Esophagus squamous epithelium (tissue), 4 donors: ENCODE measurements around the gene TCP1.

Experiments used
- POLR2A ChIP-seq, 4 donors: fragments of 450-650 bp; IDR thresholded peaks; one replicate each; pipeline ENCODE4 v1.6.1; 2017; ENCODE audit warnings: antibody characterized with exemption in 4 of 4, mild to moderate bottlenecking in 4 of 4, moderate library complexity in 3 of 4
- TF ChIP-seq, protein P1 (sequence below), 6 experiments: fragments of 450-650 bp in 4 of 6; fragments of 200-600 bp in 2 of 6; sonication (generic) in 2 of 6; IDR thresholded peaks; one replicate each; pipeline ENCODE4 v1.5.1; 2016 to 2019; ENCODE audit warnings: antibody characterized with exemption in 6 of 6, mild to moderate bottlenecking in 4 of 6, moderate library complexity in 4 of 6

DNA sequence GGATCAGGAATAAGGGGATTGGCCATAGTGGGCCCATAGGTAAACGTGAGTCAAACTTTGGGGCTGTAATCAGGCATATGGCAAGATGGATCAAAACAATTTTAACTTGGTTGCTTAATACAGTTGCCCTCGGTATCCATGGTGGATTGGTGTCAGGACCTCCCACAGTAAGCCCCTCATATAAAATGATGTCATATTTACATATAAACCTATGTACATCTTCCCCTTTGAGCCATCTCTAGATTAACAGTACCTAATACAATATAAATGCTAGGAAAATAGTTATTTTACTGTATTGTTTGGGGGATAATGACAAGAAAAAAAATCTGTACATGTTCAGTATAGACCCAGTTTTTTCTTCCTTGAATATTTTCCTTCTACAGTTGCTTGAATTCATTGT, 35.0 kb downstream of the TCP1 start:
- TF ChIP-seq, protein P1, sequence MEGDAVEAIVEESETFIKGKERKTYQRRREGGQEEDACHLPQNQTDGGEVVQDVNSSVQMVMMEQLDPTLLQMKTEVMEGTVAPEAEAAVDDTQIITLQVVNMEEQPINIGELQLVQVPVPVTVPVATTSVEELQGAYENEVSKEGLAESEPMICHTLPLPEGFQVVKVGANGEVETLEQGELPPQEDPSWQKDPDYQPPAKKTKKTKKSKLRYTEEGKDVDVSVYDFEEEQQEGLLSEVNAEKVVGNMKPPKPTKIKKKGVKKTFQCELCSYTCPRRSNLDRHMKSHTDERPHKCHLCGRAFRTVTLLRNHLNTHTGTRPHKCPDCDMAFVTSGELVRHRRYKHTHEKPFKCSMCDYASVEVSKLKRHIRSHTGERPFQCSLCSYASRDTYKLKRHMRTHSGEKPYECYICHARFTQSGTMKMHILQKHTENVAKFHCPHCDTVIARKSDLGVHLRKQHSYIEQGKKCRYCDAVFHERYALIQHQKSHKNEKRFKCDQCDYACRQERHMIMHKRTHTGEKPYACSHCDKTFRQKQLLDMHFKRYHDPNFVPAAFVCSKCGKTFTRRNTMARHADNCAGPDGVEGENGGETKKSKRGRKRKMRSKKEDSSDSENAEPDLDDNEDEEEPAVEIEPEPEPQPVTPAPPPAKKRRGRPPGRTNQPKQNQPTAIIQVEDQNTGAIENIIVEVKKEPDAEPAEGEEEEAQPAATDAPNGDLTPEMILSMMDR (IDR thresholded peaks at IDR 0.05) = no peak
- no peak for TF ChIP-seq POLR2A (IDR thresholded peaks at IDR 0.05)
